Left colon (tissue), 2 donors: ENCODE results near the gene ZFP36L1. TPM values are rescaled to one million over a fixed set of nuclear protein-coding genes. Genes with fewer than 3 reads are reported as not detected.
"Not testable (repeated sequence)": the region's sequence is repeated elsewhere in the genome, so short reads cannot be mapped to it uniquely, and the experiment has no call there.

Experiments used
- ATAC-seq: fragments of 200-7000 bp; cut with Tn5 transposase; one replicate; pipeline ENCODE4 v1.9.1; 2020; ENCODE audit warnings: mild to moderate bottlenecking, moderate library complexity
- DNase-seq, 2 donors: peaks; one replicate each; pipeline ENCODE4 v3.0.0-alpha.2; 2020
- intact Hi-C, 2 donors: fragments of 100-400 bp; cut with DNase I in 1 of 2; cut with micrococcal nuclease in 1 of 2; formaldehyde crosslinking; loops; one replicate each; pipeline versions ENCODE4 v1.11.2 to v1.14.0; 2022; cut with DNase I, micrococcal nuclease
- total RNA-seq, 2 donors: library from RNA; stranded (reverse); fragmentation: NEBNext Ultra II Directional; extraction: Animal tissue kit (Norgen Biotek cat#: 25700); gene quantifications; one replicate each; pipeline ENCODE4 v1.2.1, GENCODE V29; 2021
- donor health status: DM: no; HTN: no; CAD: no.
- donor health status: DM: yes; HTN: yes; CAD: no.

Gene ZFP36L1
- total RNA-seq, 2 donors from 2014 or later: 79.2 to 127 TPM

- ATAC-seq: no peak
- intact Hi-C loops: no loop called here
- no peak for DNase-seq
Measured at GRCh38 chr14:68775614-68776126, 17.2 kb downstream of the ZFP36L1 start.

GRCh38 chr14:68774771-68775613 is 17.9 kb downstream of the ZFP36L1 start:
- intact Hi-C loops: no loop called here
- ATAC-seq: no peak
- no peak for DNase-seq

- intact Hi-C loops: no loop called here
- DNase-seq (no peak), ATAC-seq (no peak)
Measured at GRCh38 chr14:68772761-68773381, 20.0 kb downstream of the ZFP36L1 start.

DNA sequence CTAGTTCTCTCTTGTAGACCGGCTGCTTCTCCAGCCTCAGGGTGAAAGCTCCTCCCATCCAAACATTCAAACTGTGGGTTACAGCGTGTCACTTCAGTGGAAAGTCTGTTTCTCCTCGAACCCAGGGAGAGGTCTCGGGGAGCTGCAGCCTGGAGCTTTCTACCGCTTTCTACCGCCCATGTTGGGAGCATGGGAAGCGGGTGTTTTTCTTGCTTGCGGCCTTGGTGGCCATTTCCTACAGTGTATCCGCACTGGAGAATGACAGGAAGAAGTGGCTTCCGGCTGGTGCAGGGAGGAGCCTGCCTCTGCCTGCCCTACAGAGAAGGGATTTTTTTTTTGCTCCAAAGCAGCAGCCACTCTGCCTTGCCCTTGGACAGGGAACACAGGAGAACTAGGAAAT is 21.2 kb downstream of the ZFP36L1 start:
- peak in 1 of 2 donors; percentile 16 for DNase-seq
- no peak for ATAC-seq
- intact Hi-C loops: no loop called here

- no peak for DNase-seq
- intact Hi-C loops: no loop called here
Measured at GRCh38 chr14:68770553-68771286, 22.1 kb downstream of the ZFP36L1 start.

DNA sequence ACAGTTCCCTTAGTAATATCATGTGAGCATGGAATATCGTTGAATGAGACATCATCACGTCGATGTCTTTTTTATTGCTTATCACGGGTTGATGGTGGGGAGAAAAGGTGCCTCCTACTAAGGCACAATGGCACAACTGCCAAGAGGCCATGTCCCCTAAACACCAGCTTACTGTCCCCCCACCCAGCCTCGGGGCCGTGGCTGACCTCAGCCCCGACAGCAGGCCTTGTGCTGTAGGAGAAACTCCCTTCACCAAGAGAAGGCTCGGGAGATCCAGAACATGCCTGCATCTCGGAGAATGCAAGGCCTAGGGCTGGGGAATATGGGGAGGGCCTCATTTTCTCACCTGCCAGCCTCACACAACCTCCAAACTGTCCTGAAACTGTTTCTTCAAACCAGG is 22.8 kb downstream of the ZFP36L1 start:
- intact Hi-C loops: no loop called here
- no peak for ATAC-seq
- DNase-seq: no peak

More at GRCh38 chr14:68770553-68771286, 22.1 kb downstream of the ZFP36L1 start:
- no peak for ATAC-seq

- no peak for DNase-seq
- no peak for ATAC-seq
- intact Hi-C loops: no loop called here
Measured at GRCh38 chr14:68768316-68768715, 24.6 kb downstream of the ZFP36L1 start.

- intact Hi-C loops: no loop called here
- no peak for DNase-seq
- no peak for ATAC-seq
Measured at GRCh38 chr14:68767248-68767645, 25.6 kb downstream of the ZFP36L1 start.

- intact Hi-C loops: no loop called here
- ATAC-seq: no peak
Measured at GRCh38 chr14:68766299-68767247, 26.3 kb downstream of the ZFP36L1 start.

GRCh38 chr14:68763843-68764242 is 29.0 kb downstream of the ZFP36L1 start:
- intact Hi-C loops, DNase-seq, ATAC-seq: not testable (repeated sequence)

More at GRCh38 chr14:68766299-68767247, 26.3 kb downstream of the ZFP36L1 start:
- no peak for DNase-seq

- ATAC-seq (peak; percentile 85), DNase-seq (peak; percentile 40 to 45)
- intact Hi-C loops: no loop called here
Measured at GRCh38 chr14:68762953-68763764, 29.7 kb downstream of the ZFP36L1 start.

GRCh38 chr14:68761391-68761790 is 31.5 kb downstream of the ZFP36L1 start:
- DNase-seq (no peak), ATAC-seq (no peak)
- intact Hi-C loops: no loop called here

- intact Hi-C loops: no loop called here
Measured at GRCh38 chr14:68760761-68761160, 32.1 kb downstream of the ZFP36L1 start.

DNA sequence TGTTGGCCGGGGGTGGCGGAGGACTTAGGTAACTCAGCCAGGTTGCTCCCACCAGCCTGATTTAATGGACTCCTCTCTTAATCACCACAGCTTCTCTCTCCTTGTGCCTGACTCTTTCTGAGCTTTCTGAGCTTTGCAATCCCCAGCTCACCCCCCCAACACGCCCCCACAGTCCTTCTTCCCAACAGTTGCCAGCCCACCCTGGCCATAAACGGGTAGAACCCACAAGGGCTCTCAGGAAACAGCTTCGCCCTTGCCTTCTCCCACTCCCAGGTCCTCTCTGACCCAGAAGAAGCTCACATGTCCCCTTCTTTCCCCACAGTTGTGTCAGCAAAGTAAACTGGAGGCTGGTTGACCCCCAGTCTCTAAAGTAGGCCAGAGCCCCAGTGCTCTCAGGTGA is 32.9 kb downstream of the ZFP36L1 start:
- intact Hi-C loops: no loop called here
- ATAC-seq (no peak), DNase-seq (no peak)

More at GRCh38 chr14:68760761-68761160, 32.1 kb downstream of the ZFP36L1 start:
- ATAC-seq: peak; percentile 22
- no peak for DNase-seq

DNA sequence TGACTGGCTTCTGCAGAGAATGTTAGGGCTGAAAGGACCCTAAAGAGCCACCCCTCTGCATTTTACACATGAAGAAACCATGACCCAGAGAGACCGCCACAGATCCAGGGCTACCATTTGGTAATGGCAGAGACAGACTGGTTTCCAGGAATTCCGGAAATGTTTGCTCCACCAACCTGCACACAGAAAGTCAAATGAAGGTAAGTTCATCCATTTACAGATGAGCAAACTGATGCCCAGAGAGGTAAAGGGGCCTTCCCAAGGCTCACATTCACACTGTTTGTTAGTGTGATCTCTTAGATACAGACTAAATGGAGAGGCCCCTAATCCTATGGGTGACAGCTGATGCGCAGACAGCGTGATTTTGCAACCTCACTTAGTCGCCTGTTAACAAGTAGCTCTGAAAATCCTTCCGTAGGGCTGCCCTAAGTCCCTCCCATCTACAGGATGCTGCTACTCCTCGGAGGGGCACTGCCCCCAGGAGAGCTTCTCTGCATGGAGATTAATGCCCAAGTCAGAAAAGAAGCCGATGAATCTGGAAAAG is 33.8 kb downstream of the ZFP36L1 start:
- intact Hi-C loops: no loop called here
- ATAC-seq (no peak), DNase-seq (no peak)

DNA sequence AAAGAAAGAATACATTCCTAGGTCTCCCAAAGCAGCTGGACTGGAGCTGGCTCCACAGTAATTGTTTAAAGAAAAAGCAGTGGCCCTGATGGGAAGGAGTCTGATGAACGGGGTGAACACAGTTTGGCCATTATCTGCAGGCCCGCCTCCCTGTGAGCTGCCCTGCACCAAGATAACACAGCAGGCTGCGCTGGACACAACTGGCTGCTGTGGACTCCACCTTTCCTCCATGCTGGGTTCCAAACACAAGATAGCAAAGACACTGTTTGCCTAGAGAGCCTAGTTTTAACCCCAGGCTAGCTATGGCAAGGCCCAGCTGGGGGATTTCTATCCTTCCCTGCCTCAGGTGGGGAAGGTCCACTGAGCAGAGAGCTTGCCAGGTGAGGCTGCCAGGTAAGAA is 34.6 kb downstream of the ZFP36L1 start:
- no peak for DNase-seq
- intact Hi-C loops: no loop called here
- ATAC-seq: no peak

- intact Hi-C loops: no loop called here
- DNase-seq (peak in 1 of 2 donors; percentile 50), ATAC-seq (no peak)
Measured at GRCh38 chr14:68757618-68758081, 35.2 kb downstream of the ZFP36L1 start.
